Kidney capillary endothelial cell (primary cell): ENCODE measurements around the gene ATP6V0C.

Source experiments
- DNase-seq: peaks from one replicate; pipeline ENCODE4 v3.0.0-alpha.2; 2018; ENCODE audit warnings: low spot score

Gene ATP6V0C

GRCh38 chr16:2513405-2514332 lies at the start of gene ATP6V0C:
Gene ATP6V0C, plus strand, starts transcription at chr16:2513952. Its CDS starts 152 bp downstream, at chr16:2514104.
- peak; percentile 75 for DNase-seq

GRCh38 chr16:2464333-2464732 lies 49.4 kb upstream of the ATP6V0C start:
- DNase-seq = no peak

GRCh38 chr16:2465653-2466415 lies 47.9 kb upstream of the ATP6V0C start:
- no peak for DNase-seq

GRCh38 chr16:2466667-2467527 lies 46.9 kb upstream of the ATP6V0C start:
- no peak for DNase-seq

GRCh38 chr16:2467528-2468232 lies 46.1 kb upstream of the ATP6V0C start:
- DNase-seq = peak; percentile 29

- DNase-seq = no peak
Observed at GRCh38 chr16:2468233-2468724, 45.5 kb upstream of the ATP6V0C start.

GRCh38 chr16:2468725-2469398 lies 44.9 kb upstream of the ATP6V0C start:
- DNase-seq = no peak

- DNase-seq = no peak
Observed at GRCh38 chr16:2469399-2470233, 44.1 kb upstream of the ATP6V0C start.

GRCh38 chr16:2470234-2470601 lies 43.5 kb upstream of the ATP6V0C start:
- DNase-seq = no peak

GRCh38 chr16:2470603-2471015 lies 43.1 kb upstream of the ATP6V0C start:
- DNase-seq = no peak

- no peak for DNase-seq
Observed at GRCh38 chr16:2471016-2471652, 42.6 kb upstream of the ATP6V0C start, which contains the start of gene NTN3. Gene NTN3, plus strand, starts transcription at chr16:2471297. Its CDS starts 405 bp downstream, at chr16:2471702.

GRCh38 chr16:2471653-2472487 lies 41.9 kb upstream of the ATP6V0C start:
- DNase-seq = no peak

GRCh38 chr16:2472488-2472864 lies 41.3 kb upstream of the ATP6V0C start:
- DNase-seq = no peak

GRCh38 chr16:2472885-2473445 lies 40.8 kb upstream of the ATP6V0C start:
- no peak for DNase-seq

- DNase-seq = no peak
Observed at GRCh38 chr16:2473446-2473926, 40.3 kb upstream of the ATP6V0C start.

- DNase-seq = peak; percentile 58
Observed at GRCh38 chr16:2473999-2474876, 39.5 kb upstream of the ATP6V0C start.
